ACHN (cell line): ENCODE data around the gene PIWIL1.

Experiments
- DNase-seq: peaks from one replicate; pipeline ENCODE4 v3.0.0-alpha.2; 2015
- in situ Hi-C: cut with HindIII; loops from 2 replicates; pipeline ENCODE4 v1.10.0; 2017; ENCODE audit warnings: low sequenced_read_pairs, low pct_ligation_motif_present, low pct_unique_long_range_greater_than_20kb

Gene PIWIL1

DNA sequence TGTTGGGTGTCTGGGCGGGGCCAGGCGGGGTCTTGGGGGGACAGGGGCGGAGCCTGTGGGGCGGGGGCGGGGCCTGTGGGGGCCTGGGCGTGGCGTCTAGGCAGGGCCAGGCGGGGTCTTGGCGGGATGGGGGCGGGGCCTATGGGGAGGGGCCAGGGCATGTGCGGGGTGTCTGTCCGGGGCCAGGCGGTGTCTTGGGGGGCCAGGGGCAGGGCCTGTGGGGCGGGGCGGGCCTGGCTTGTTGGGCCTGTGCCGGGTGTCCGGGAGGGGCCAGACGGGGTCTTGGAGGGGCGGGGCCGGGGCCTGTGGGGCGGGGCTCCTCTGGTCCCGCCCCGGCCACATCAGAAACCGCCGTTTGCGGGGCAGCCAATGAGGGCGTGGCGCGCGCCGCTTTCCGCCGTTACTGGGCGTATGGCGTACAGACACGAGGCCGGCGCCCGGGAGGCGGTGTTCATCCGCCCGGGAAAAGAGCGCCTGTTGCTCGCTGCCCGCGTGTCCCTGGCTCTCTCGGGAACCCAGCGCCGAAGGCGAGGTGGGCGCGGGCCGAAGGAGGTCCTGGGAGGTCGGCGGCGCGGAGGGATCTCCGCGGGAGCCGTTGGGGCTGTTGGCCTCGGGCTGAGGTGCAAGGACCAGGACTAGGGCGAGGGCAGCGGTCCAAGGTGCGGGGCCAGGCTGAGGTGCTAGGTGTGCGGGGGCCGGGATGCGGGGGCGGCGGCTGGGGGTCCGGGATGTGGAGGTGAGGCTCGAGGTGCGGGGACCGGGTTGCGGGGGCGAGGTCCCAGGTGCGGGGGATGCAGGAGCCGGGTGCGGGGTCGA, at the start of gene PIWIL1:
TSS of gene PIWIL1 (plus strand) at position 400 of the 816 bp plus-strand sequence. CDS start 4,705 bp downstream, outside the sequence.
- no peak for DNase-seq

DNA sequence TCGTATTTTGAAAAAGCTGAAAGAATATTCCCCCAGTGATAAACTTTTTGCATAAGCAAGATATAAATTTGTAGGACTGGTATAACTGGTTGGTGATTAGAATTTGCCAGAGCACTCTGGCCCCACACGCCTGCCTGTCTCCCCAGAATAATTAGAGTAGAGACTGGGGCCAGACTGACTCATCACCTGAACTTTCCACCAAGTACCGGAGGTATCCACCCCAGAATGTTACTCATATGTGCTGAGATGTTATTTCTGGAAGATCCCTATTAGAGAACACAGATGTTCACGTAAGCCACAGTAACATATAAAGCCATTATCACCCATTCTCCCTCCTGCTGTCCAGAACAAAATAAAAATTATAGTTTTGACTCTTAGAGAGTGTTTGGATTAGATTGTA, 49.5 kb upstream of the PIWIL1 start:
- DNase-seq, result no peak
- in situ Hi-C loops, result no loop called here

More for the DNA sequence above, at the start of gene PIWIL1:
- in situ Hi-C loops, result loop anchor here (25.0 kb wide), 1 partner anchor 300 kb away; no protein-coding TSS in a partner anchor

DNA sequence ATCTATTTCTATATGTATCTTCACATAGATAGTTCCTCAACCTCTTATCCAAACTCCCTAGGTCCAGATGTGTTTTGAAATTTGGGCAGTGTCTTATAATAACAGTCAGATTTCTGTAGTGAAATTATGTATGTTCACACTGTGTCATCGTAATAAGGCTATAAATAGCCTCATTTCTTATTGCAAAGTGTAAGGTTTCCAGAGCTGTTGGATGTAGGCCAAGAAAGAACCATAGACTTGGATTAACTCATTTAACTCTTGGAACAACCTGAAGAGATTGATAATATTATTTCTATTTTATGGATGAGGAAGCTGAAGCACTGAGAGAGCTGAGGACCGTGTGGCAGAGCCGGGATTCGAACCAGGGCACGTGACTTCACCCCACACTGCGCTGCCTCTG, 49.0 kb upstream of the PIWIL1 start:
- in situ Hi-C loops, result no loop called here

DNA sequence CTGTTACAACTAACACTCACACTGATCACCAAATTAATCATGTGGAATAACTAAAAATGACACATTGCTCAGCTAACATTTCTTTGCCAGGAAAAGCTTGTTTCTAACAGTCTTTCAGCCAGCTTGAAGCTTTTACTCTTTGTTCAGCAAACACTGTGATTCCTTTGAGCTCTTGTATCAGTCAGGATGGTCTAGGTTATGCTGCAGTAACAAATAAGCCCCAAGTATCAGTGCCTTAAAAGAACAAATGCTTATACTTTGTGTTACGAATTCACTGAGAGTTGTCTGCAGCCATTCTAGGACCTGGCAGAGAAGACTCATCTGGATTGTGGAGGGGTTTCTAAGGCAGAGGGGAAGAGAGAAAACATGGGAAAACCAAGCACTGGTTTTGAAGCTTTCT, 47.6 kb upstream of the PIWIL1 start:
- no peak for DNase-seq
- in situ Hi-C loops, result no loop called here

More for the DNA sequence above, 49.0 kb upstream of the PIWIL1 start:
- DNase-seq, result no peak

DNA sequence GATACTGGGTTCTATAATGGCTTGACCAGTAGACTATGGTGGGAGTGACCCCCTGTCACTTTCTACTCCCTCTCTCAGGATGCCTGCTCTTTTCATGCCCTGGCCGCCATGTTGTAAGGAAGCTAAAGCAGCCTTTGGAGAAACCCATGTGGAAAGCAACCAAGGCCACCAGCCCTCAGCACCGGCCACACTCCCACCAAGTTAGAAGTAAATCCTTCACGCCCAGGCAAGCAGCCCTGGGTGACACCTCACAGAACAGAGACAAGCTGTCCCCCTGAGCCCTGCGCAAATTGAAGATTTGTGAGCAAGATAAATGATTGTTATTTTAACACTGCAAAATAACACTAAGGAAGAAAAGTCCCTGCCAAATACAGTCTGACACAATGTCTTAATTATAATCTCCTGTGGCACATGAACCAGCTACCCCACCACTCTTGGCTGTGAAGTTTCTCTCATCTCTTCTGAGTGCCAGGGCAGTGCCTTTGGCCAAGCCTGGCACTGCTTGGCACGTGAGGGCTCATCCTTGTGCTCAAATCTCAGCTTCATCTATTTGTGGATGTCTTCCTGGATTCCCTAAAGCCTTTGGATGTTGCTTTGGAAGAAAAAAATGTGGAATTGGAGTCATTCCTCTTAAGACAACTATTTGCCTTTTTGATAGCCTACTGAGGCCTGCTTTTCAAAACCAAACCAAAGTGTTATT, 39.2 kb upstream of the PIWIL1 start:
- in situ Hi-C loops, result no loop called here
- DNase-seq, result no peak

DNA sequence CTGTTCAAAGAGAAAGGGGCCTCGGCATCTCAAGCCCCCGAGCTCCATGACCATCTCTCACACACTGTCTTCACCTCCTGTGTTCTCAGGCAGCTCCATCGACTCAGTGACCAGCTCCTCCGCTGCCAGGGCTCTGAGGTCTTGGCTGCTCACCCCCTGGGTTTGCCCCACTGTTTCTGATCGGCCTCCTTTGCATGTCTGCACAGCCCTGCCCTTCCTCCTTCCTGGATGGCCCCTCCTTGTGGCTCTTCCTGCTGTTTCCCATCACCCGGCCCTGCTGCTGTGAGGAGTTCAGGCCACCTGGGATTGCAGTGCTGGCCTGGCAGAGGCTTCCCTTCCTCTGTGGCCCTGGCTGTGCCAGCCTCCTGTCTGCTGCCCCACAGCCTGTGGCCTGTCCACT, 38.1 kb upstream of the PIWIL1 start:
- in situ Hi-C loops, result no loop called here
- no peak for DNase-seq

DNA sequence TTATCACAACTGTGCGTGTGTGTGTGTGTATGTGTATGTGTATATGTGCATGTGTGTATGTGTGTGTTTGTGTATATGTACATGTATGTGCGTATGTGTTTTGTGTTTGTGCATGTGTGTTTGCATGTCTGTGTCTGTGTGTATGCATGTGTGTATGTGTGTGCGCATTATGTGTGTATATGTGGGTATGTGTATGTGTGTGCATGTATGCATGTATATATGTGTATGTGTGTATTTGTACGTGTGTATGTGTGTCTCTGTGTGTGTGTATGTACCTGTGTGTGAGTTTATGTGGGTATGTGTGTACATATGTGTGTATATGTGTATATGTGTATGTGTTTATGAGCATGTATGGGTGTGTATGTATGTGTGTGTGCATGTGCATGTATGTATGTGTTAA, 37.6 kb upstream of the PIWIL1 start:
- in situ Hi-C loops, result no loop called here
- no peak for DNase-seq

DNA sequence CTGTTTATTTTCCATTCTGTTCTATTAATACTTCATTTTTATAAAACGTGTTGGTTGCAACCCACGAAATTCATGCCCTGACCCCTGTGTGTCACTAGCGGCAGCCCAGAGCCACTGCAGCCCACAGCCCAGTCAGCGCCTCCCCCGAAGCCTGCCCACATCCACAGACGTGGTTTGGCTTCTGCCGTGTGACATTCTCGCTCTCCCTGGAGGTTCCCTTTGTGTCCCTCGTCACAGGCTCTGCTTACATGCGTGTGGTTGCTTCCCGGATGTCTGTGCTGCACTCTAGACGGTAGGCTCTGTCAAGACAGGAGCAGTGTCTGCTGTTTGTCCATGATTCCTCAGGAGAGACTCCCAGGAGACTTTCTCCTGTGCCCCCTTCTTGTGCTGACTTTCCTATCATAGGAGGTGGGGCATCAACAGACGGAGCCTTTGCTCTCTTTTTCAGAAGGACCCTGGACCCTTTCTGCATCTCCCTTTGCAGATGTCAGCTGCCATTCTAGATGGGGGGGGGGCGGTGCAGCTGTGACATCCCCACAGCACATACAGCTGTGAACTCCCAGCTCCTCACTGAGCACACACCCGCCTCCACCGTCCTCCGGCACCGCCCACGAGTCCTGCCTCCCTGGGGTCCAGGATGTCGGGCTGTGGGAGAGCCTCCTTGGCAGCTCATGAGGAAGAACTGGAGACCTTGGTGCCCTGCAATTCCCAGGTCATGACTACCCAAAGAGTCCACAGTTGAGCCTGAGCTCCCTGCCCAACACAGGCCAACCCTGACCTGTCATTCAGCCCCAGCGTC, 36.8 kb upstream of the PIWIL1 start:
- DNase-seq, result no peak
- in situ Hi-C loops, result no loop called here

DNA sequence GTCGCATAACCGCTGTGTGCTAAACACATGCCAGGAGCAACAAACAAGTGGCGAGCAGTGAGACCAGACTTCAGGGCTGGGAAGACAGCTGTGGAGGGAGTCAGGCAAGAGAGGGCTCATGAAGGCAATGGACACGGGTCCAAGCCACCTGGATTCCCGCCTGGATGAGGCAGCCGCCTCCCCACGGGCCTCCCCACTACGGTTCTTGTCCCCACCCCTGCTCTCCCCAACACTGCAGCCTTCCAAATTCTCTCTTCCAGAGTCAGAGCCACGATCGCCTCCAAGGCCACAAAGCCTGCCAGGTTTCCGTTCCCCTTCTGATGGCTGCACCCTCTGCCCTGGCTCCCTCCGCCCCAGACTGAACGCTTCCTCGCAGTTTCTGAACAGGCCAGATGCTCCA, 36.1 kb upstream of the PIWIL1 start:
- in situ Hi-C loops, result no loop called here
- no peak for DNase-seq

DNA sequence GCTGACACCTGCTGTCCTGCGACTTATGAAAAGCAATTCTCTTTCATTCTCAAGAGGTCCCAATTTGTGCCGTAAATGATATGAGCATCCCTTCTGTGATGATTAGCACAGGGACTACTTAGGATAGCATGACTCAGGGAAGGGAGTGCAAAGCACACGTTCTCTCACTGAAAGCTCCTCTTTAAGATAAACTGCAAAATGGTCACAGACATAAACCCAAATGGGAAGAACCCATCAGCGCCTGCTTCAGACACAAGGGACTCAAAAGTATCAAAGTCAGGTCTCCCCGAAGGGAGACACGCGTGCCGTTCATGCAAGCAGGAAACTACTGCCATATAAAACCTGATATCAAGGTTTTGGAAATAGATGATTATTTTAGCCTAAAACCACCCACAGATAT, 33.9 kb upstream of the PIWIL1 start:
- in situ Hi-C loops, result no loop called here
- DNase-seq, result no peak

DNA sequence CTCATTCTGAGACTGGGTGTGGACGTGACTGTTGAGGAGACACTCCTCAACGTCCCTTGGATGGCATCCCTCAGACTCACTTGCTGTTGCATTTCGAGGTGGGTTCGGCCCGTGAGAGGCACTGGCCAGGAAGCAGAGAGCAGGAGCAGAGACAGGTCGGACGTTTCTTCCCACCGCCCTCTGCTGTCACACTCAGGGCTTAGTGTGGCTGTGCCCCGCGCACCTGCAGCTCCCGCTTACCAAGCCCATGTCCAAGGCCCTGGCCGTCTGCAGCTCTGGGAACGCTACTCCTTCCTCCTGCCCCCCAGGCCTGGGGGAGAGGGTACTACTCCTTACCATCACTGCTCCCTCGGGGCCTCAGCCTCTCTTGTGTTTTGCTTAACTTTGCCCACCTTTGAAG, 29.8 kb upstream of the PIWIL1 start:
- in situ Hi-C loops, result no loop called here
- DNase-seq, result no peak

DNA sequence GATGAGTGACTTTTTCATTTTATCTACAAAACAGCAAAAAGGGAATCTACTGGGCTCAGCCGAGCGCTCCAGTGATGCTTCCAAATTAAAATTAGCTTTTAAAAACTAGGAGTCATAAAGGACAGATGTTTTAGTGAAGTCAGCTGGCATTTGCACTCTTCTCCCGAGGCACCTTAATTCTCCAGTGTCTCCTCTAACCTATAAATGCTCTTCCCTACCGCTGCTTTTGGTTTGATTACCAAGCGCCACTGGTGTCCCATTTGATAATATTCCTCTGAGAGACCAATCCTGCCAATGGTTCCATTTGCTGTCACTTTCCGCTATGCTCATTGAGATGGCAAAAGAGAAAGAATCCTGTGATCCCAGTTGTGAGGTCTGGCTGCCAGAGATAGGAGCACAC, 29.3 kb upstream of the PIWIL1 start:
- in situ Hi-C loops, result no loop called here

DNA sequence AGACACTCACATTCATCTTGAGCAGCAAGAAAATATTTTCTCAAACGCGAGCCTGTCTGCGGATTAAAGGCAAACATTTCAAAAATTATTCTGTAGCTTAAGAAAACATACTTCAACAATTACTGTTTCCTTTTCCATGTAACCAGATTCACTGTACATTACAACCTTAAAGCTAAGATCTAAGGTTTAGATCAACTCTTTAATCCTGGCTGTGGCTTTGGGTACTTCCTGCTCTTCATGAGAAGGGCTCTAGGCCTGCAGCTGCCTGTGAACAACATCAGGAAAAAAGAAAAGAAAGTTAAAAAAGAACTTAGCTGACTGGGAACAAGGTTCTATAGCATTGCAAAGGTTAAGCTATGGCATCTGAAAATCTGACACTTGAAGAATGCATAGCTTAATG, 21.4 kb upstream of the PIWIL1 start:
- no peak for DNase-seq

More for the DNA sequence above, 29.3 kb upstream of the PIWIL1 start:
- DNase-seq, result no peak

DNA sequence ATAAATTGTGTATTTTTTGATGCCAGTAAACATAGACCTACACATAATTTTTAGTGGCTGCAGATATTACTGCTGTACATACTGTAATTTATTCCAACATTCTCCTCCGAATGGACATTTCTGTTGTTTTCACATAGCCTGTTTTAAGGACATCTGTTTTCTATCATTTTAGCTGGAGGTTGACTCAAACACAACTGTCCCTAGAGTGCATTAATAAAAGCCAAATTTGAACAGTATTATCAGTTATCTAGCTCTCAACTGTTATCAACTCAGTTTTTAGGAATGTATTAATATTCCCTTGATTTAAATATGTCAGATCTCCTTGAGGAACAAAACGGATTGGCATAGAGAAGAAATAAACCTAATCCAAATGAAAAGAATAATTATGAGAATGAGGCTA, 17.2 kb upstream of the PIWIL1 start:
- in situ Hi-C loops, result no loop called here

More for the DNA sequence above, 21.4 kb upstream of the PIWIL1 start:
- in situ Hi-C loops, result no loop called here

DNA sequence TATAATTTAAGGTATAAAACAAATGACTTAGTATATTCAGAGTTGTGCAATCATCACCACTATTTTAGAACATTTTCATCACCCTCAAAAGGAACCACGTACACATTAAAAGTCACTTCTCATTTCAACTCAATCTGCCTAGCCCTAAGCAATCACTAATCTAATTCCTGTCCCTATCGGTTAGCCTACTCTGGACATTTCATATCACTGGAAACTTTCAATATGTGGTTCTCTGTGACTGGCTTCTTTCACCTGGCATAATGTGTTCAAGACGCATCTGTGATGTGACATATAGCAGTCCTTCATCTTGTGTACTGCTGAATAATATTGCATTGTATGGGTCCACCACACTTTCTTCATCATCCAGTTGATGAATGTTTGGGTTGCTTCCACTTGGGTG, 15.4 kb upstream of the PIWIL1 start:
- DNase-seq, result no peak
- in situ Hi-C loops, result no loop called here

More for the DNA sequence above, 17.2 kb upstream of the PIWIL1 start:
- no peak for DNase-seq

DNA sequence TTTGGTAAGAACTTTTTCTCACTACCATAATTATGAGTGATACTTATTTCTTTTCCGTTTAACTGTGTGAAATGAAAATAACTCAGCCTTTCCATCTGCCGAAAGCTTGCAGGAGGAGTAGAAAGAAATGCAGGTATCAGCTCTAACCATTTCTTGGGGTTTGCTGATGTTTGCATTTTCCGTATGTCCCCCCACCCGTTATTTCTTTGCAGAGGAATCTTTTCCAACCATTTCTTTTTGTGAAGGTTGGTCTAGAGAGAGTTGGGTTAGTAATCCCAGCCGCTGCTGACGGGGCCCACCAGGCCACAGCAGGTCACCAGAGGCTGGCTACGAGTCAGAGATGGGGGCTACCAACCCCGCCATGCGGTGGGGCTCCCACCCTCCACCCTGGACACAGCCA, 7.0 kb upstream of the PIWIL1 start:
- DNase-seq, result no peak
- in situ Hi-C loops, result loop anchor here (25.0 kb wide), 1 partner anchor 293 kb away; no protein-coding TSS in a partner anchor

DNA sequence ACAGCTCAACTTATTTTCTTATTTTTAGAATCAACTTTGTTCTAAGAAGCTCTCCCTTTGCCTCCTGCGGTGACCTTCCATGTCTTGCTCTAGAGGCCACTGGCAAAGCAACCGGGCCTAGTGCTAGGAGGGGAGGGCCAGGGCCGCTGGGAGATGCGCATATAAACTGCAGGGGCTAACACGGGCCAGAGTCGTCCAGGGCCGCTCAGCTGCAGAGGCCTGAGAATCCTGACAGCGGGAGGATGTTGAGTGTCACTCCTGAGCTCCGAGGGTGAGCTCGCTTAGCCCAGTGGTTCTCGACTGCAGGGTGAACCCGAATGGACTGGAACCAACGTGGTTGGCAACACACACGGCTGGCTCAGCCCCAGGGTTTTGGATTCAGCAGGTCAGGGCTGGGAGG, 6.5 kb upstream of the PIWIL1 start:
- DNase-seq, result no peak
- in situ Hi-C loops, result loop anchor here (25.0 kb wide), 1 partner anchor 294 kb away; no protein-coding TSS in a partner anchor

DNA sequence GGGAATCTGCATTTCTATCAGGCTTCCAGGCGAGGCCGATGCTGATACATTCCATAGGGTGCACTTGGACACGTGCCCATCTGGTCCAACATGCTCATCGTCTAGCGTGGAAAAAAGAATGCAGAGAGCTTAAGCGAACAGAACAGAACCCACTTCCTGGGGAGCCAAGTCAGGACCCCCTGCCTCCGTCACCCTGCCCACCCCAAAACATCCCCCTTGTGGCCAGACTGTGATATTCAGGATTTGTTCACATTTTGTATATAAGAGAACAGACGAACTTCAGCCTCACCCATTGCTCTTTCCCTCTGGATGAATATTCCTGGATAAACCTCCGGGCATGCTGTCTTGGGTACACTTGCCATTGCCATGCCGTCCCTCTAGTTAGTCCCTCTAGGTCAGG, 4.3 kb upstream of the PIWIL1 start:
- DNase-seq, result no peak
- in situ Hi-C loops, result loop anchor here (25.0 kb wide), 1 partner anchor 296 kb away; no protein-coding TSS in a partner anchor

DNA sequence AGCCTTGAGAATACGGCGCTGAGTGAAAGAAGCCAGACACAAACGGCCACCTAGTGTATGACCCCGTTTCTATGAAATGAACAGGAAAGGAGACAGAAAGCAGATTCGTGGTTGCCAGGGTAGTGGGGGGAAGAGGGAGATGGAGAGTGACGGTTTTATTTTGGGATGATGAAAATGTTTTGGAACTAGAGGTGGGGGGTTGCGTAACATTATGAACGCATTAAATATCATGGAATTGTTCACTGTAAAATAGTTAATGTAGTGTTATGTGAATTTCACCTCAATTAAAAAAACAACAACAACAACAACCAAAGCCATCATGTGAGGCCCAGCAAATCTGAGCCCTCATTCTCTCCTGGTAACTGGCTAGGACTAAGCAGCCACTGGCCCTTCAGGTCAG, 3.3 kb upstream of the PIWIL1 start:
- no peak for DNase-seq
- in situ Hi-C loops, result loop anchor here (25.0 kb wide), 1 partner anchor 297 kb away; no protein-coding TSS in a partner anchor
